NCI-H748 (cell line): ENCODE results near the gene KLHL22.
"Not testable (repeated sequence)": the region's sequence is repeated elsewhere in the genome, so short reads cannot be mapped to it uniquely, and the experiment has no call there.

Experiments
- DNase-seq: peaks from one replicate; lab custom pipeline; 2025; ENCODE audit not compliant: unreplicated experiment; lab: John Stamatoyannopoulos, UW

KLHL22 gene

GRCh38 chr22:20423008-20423905, 72.3 kb downstream of the KLHL22 start:
- DNase-seq = no peak

GRCh38 chr22:20422271-20423007, 73.2 kb downstream of the KLHL22 start:
- no peak for DNase-seq

- no peak for DNase-seq
These were observed 74.1 kb downstream of the KLHL22 start for GRCh38 chr22:20421507-20421874.

GRCh38 chr22:20420157-20420842, 75.3 kb downstream of the KLHL22 start:
- DNase-seq = no peak

- no peak for DNase-seq
These were observed 76.0 kb downstream of the KLHL22 start for GRCh38 chr22:20419664-20419951.

- DNase-seq = peak; percentile 64
These were observed 77.3 kb downstream of the KLHL22 start for GRCh38 chr22:20418211-20418788.

- not testable (repeated sequence) for DNase-seq
These were observed 79.9 kb downstream of the KLHL22 start for GRCh38 chr22:20415699-20416098.

GRCh38 chr22:20415241-20415640, 80.4 kb downstream of the KLHL22 start:
- not testable (repeated sequence) for DNase-seq

- no peak for DNase-seq
These were observed 81.1 kb downstream of the KLHL22 start for GRCh38 chr22:20414450-20414849.

- no peak for DNase-seq
These were observed 81.5 kb downstream of the KLHL22 start for GRCh38 chr22:20414059-20414440.

- no peak for DNase-seq
These were observed 82.2 kb downstream of the KLHL22 start for GRCh38 chr22:20413217-20414058.

- DNase-seq = no peak
These were observed 83.0 kb downstream of the KLHL22 start for GRCh38 chr22:20412474-20413216.

GRCh38 chr22:20409385-20409784, 86.2 kb downstream of the KLHL22 start:
- not testable (repeated sequence) for DNase-seq

GRCh38 chr22:20408891-20409290, 86.7 kb downstream of the KLHL22 start:
- no peak for DNase-seq

- DNase-seq = no peak
These were observed 87.8 kb downstream of the KLHL22 start for GRCh38 chr22:20407829-20408228.

GRCh38 chr22:20406686-20407408, 88.7 kb downstream of the KLHL22 start:
- DNase-seq = no peak

- DNase-seq = no peak
These were observed 89.5 kb downstream of the KLHL22 start for GRCh38 chr22:20405931-20406685.

GRCh38 chr22:20405291-20405930, 90.2 kb downstream of the KLHL22 start:
- no peak for DNase-seq
